HEK293 (cell line): Measurements from ENCODE around the gene TLE5.

ENCODE experiments used
- EGR2 ChIP-seq: fragments of 450-650 bp; formaldehyde crosslinking; IDR thresholded peaks from 2 replicates; pipeline ENCODE4 v1.5.1; 2016; ENCODE audit warnings: low read depth, missing biosample characterization, missing genetic modification characterization
- GLIS1 ChIP-seq: fragments of 450-650 bp; formaldehyde crosslinking; IDR thresholded peaks from 2 replicates; pipeline ENCODE4 v1.5.1; 2016; ENCODE audit warnings: missing biosample characterization, missing genetic modification characterization
- GLIS2 ChIP-seq: fragments of 450-650 bp; formaldehyde crosslinking; IDR thresholded peaks from 2 replicates; pipeline ENCODE4 v1.5.1; 2016; ENCODE audit warnings: missing biosample characterization, missing genetic modification characterization
- KLF1 ChIP-seq: fragments of 450-650 bp; formaldehyde crosslinking; IDR thresholded peaks from 2 replicates; pipeline ENCODE4 v1.5.1; 2016; ENCODE audit warnings: missing biosample characterization, missing genetic modification characterization
- MZF1 ChIP-seq: fragments of 450-650 bp; formaldehyde crosslinking; IDR thresholded peaks from 2 replicates; pipeline ENCODE4 v1.5.1; 2017; ENCODE audit warnings: missing biosample characterization, missing genetic modification characterization, borderline replicate concordance
- SP7 ChIP-seq: fragments of 450-650 bp; formaldehyde crosslinking; IDR thresholded peaks from 2 replicates; pipeline ENCODE4 v1.5.1; 2016; ENCODE audit warnings: missing biosample characterization, missing genetic modification characterization
- ZFHX2 ChIP-seq: fragments of 450-650 bp; formaldehyde crosslinking; conservative IDR thresholded peaks from 2 replicates; pipeline ENCODE4 v1.5.1; 2016; ENCODE audit warnings: missing biosample characterization, missing genetic modification characterization
- ZIC2 ChIP-seq: fragments of 450-650 bp; formaldehyde crosslinking; IDR thresholded peaks from 2 replicates; pipeline ENCODE4 v1.5.1; 2016; ENCODE audit warnings: missing biosample characterization, missing genetic modification characterization
- ZNF157 ChIP-seq: fragments of 450-650 bp; formaldehyde crosslinking; IDR thresholded peaks from 2 replicates; pipeline ENCODE4 v1.5.1; 2016; ENCODE audit warnings: missing biosample characterization, missing genetic modification characterization
- ZNF202 ChIP-seq: fragments of 450-650 bp; formaldehyde crosslinking; IDR thresholded peaks from 2 replicates; pipeline ENCODE4 v1.5.1; 2016; ENCODE audit warnings: missing biosample characterization, missing genetic modification characterization, borderline replicate concordance
- ZNF266 ChIP-seq: fragments of 450-650 bp; formaldehyde crosslinking; IDR thresholded peaks from 2 replicates; pipeline ENCODE4 v1.5.1; 2016; ENCODE audit warnings: missing biosample characterization, missing genetic modification characterization, low read depth
- ZNF354C ChIP-seq: fragments of 450-650 bp; formaldehyde crosslinking; IDR thresholded peaks from 2 replicates; pipeline ENCODE4 v1.5.1; 2016; ENCODE audit warnings: missing biosample characterization, missing genetic modification characterization, low read depth, borderline replicate concordance
- ZNF391 ChIP-seq: fragments of 450-650 bp; formaldehyde crosslinking; IDR thresholded peaks from 2 replicates; pipeline ENCODE4 v1.5.1; 2016; ENCODE audit warnings: low read depth, missing biosample characterization, missing genetic modification characterization, borderline replicate concordance
- ZNF433 ChIP-seq: fragments of 450-650 bp; formaldehyde crosslinking; IDR thresholded peaks from 2 replicates; pipeline ENCODE4 v1.5.1; 2016; ENCODE audit warnings: missing biosample characterization, missing genetic modification characterization, low read depth
- ZNF561 ChIP-seq: fragments of 450-650 bp; IDR thresholded peaks from 2 replicates; pipeline ENCODE4 v1.5.1; 2018; ENCODE audit warnings: missing biosample characterization, missing genetic modification characterization, borderline replicate concordance
- ZNF585B ChIP-seq: fragments of 450-650 bp; formaldehyde crosslinking; IDR thresholded peaks from 2 replicates; pipeline ENCODE4 v1.5.1; 2016; ENCODE audit warnings: missing biosample characterization, missing genetic modification characterization
- ZNF629 ChIP-seq: fragments of 450-650 bp; formaldehyde crosslinking; IDR thresholded peaks from 2 replicates; pipeline ENCODE4 v1.5.1; 2017; ENCODE audit warnings: missing biosample characterization, missing genetic modification characterization
- ZNF664 ChIP-seq: fragments of 450-650 bp; formaldehyde crosslinking; IDR thresholded peaks from 2 replicates; pipeline ENCODE4 v1.5.1; 2016; ENCODE audit warnings: missing biosample characterization, missing genetic modification characterization
- ZNF776 ChIP-seq: fragments of 450-650 bp; formaldehyde crosslinking; IDR thresholded peaks from 2 replicates; pipeline ENCODE4 v1.5.0; 2017; ENCODE audit warnings: missing biosample characterization, missing genetic modification characterization, borderline replicate concordance
- ZNF792 ChIP-seq: fragments of 450-650 bp; formaldehyde crosslinking; IDR thresholded peaks from 2 replicates; pipeline ENCODE4 v1.5.1; 2016; ENCODE audit warnings: missing biosample characterization, missing genetic modification characterization
- ZXDB ChIP-seq: fragments of 450-650 bp; formaldehyde crosslinking; IDR thresholded peaks from 2 replicates; pipeline ENCODE4 v1.5.1; 2016; ENCODE audit warnings: missing biosample characterization, missing genetic modification characterization
- TF ChIP-seq, protein P1 (sequence below): fragments of 450-650 bp; formaldehyde crosslinking; IDR thresholded peaks from 2 replicates; pipeline ENCODE4 v1.5.1; 2016; ENCODE audit warnings: missing biosample characterization, missing genetic modification characterization
- TF ChIP-seq, protein P2 (sequence below): fragments of 450-650 bp; formaldehyde crosslinking; IDR thresholded peaks from 2 replicates; pipeline ENCODE4 v1.5.1; 2016; ENCODE audit warnings: missing biosample characterization, missing genetic modification characterization
- TF ChIP-seq, protein P3 (sequence below): fragments of 450-650 bp; formaldehyde crosslinking; IDR thresholded peaks from 2 replicates; pipeline ENCODE4; 2016; ENCODE audit warnings: missing biosample characterization, missing genetic modification characterization
- TF ChIP-seq, protein P4 (sequence below): fragments of 450-650 bp; formaldehyde crosslinking; IDR thresholded peaks from 2 replicates; pipeline ENCODE4 v1.5.1; 2017; ENCODE audit warnings: missing biosample characterization, missing genetic modification characterization
- TF ChIP-seq, protein P5 (sequence below): fragments of 450-650 bp; formaldehyde crosslinking; IDR thresholded peaks from 2 replicates; pipeline ENCODE4 v1.5.1; 2016; ENCODE audit warnings: missing biosample characterization, missing genetic modification characterization
- TF ChIP-seq, protein P6 (sequence below): fragments of 450-650 bp; formaldehyde crosslinking; IDR thresholded peaks from 2 replicates; pipeline ENCODE4 v1.5.1; 2016; ENCODE audit warnings: missing biosample characterization, missing genetic modification characterization

The TLE5 gene

DNA sequence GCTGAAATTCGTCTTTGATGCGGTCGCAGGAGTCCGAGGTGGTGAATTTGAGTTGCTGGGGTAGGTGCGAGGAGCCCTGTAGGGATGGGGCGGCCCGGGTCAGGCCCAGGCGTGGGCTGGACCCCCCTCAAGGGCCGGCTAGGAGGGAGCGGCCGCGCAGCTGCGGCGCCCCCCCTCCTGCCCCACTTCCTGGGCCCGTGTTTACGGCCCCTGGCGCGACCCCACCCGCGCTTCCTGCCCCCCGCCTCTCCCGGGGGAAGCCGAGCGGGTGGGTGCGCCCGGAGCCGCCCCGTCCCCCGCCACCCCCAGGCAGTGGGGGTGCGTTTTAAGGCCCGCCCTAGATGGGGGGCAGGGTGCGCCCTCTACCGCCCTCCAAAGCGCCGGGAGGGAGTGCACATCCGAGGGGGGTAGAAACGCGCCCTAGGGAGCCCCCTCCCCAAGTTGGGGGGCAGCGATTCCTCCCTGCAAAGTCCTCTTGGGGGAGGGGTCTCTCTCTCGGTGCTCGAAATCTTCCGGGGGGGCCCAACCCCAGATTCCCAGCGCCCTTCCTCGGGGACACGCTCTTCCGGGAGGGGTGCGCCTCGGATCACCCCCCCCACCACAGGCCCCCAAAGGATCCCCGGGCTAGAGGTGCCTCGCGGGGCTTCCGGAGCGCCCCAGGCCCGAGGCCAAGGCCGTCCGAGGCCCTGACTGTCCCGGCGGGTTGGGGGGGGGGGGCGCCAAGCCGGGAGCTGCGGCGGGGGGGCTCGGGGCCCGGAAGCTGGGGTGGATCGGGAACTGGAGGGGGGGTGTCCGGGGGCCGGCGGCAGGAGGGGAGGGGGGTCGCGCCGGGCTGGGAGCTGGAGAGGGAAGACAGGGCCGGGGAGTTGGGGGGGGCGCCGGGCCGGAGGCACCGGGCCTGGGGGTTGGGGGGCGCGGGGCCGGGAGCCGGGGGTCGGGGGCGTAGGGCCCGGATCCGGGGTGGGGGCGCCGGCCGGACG, 823 bp downstream of the TLE5 start (continued):
- TF ChIP-seq ZFHX2 (tag by site-specific recombination) (peak; percentile 65), ZIC2 (tag by site-specific recombination) (0 out of 2 replicates have a peak, but pooled peaks have one; percentile 20), GLIS1 (tag by site-specific recombination) (peak; percentile 51), KLF1 (tag by site-specific recombination) (peak; percentile 85), ZNF664 (tag by site-specific recombination) (no peak), EGR2 (tag by site-specific recombination) (peak; percentile 42; the same call in 1 of the 2 replicates), ZNF433 (tag by site-specific recombination) (no peak), ZNF561 (tag by site-specific recombination) (peak; percentile 41; the same call in 1 of the 2 replicates), GLIS2 (tag by site-specific recombination) (peak; percentile 94), ZNF776 (tag by site-specific recombination) (no peak), ZNF792 (tag by site-specific recombination) (no peak), ZNF585B (no peak), ZNF202 (tag by site-specific recombination) (no peak), MZF1 (tag by site-specific recombination) (no peak), ZNF157 (no peak), ZXDB (tag by site-specific recombination) (no peak), SP7 (tag by site-specific recombination) (no peak), ZNF354C (no peak), ZNF629 (tag by site-specific recombination) (no peak), ZNF391 (tag by site-specific recombination) (peak; percentile 26; the same call in 1 of the 2 replicates), ZNF266 (tag by site-specific recombination) (no peak)
- TF ChIP-seq, protein P1, sequence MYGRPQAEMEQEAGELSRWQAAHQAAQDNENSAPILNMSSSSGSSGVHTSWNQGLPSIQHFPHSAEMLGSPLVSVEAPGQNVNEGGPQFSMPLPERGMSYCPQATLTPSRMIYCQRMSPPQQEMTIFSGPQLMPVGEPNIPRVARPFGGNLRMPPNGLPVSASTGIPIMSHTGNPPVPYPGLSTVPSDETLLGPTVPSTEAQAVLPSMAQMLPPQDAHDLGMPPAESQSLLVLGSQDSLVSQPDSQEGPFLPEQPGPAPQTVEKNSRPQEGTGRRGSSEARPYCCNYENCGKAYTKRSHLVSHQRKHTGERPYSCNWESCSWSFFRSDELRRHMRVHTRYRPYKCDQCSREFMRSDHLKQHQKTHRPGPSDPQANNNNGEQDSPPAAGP (tag by site-specific recombination): 0 out of 2 replicates have a peak, but pooled peaks have one; percentile 54
- TF ChIP-seq, protein P2, sequence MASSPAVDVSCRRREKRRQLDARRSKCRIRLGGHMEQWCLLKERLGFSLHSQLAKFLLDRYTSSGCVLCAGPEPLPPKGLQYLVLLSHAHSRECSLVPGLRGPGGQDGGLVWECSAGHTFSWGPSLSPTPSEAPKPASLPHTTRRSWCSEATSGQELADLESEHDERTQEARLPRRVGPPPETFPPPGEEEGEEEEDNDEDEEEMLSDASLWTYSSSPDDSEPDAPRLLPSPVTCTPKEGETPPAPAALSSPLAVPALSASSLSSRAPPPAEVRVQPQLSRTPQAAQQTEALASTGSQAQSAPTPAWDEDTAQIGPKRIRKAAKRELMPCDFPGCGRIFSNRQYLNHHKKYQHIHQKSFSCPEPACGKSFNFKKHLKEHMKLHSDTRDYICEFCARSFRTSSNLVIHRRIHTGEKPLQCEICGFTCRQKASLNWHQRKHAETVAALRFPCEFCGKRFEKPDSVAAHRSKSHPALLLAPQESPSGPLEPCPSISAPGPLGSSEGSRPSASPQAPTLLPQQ (tag by site-specific recombination): no peak
- TF ChIP-seq, protein P3, sequence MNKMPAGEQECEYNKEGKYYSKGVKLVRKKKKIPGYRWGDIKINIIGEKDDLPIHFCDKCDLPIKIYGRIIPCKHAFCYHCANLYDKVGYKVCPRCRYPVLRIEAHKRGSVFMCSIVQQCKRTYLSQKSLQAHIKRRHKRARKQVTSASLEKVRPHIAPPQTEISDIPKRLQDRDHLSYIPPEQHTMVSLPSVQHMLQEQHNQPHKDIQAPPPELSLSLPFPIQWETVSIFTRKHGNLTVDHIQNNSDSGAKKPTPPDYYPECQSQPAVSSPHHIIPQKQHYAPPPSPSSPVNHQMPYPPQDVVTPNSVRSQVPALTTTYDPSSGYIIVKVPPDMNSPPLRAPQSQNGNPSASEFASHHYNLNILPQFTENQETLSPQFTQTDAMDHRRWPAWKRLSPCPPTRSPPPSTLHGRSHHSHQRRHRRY (tag by site-specific recombination): no peak
- TF ChIP-seq, protein P4, sequence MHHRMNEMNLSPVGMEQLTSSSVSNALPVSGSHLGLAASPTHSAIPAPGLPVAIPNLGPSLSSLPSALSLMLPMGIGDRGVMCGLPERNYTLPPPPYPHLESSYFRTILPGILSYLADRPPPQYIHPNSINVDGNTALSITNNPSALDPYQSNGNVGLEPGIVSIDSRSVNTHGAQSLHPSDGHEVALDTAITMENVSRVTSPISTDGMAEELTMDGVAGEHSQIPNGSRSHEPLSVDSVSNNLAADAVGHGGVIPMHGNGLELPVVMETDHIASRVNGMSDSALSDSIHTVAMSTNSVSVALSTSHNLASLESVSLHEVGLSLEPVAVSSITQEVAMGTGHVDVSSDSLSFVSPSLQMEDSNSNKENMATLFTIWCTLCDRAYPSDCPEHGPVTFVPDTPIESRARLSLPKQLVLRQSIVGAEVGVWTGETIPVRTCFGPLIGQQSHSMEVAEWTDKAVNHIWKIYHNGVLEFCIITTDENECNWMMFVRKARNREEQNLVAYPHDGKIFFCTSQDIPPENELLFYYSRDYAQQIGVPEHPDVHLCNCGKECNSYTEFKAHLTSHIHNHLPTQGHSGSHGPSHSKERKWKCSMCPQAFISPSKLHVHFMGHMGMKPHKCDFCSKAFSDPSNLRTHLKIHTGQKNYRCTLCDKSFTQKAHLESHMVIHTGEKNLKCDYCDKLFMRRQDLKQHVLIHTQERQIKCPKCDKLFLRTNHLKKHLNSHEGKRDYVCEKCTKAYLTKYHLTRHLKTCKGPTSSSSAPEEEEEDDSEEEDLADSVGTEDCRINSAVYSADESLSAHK (tag by site-specific recombination): no peak
- TF ChIP-seq, protein P5, sequence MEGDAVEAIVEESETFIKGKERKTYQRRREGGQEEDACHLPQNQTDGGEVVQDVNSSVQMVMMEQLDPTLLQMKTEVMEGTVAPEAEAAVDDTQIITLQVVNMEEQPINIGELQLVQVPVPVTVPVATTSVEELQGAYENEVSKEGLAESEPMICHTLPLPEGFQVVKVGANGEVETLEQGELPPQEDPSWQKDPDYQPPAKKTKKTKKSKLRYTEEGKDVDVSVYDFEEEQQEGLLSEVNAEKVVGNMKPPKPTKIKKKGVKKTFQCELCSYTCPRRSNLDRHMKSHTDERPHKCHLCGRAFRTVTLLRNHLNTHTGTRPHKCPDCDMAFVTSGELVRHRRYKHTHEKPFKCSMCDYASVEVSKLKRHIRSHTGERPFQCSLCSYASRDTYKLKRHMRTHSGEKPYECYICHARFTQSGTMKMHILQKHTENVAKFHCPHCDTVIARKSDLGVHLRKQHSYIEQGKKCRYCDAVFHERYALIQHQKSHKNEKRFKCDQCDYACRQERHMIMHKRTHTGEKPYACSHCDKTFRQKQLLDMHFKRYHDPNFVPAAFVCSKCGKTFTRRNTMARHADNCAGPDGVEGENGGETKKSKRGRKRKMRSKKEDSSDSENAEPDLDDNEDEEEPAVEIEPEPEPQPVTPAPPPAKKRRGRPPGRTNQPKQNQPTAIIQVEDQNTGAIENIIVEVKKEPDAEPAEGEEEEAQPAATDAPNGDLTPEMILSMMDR: peak; percentile 68
- TF ChIP-seq, protein P6, sequence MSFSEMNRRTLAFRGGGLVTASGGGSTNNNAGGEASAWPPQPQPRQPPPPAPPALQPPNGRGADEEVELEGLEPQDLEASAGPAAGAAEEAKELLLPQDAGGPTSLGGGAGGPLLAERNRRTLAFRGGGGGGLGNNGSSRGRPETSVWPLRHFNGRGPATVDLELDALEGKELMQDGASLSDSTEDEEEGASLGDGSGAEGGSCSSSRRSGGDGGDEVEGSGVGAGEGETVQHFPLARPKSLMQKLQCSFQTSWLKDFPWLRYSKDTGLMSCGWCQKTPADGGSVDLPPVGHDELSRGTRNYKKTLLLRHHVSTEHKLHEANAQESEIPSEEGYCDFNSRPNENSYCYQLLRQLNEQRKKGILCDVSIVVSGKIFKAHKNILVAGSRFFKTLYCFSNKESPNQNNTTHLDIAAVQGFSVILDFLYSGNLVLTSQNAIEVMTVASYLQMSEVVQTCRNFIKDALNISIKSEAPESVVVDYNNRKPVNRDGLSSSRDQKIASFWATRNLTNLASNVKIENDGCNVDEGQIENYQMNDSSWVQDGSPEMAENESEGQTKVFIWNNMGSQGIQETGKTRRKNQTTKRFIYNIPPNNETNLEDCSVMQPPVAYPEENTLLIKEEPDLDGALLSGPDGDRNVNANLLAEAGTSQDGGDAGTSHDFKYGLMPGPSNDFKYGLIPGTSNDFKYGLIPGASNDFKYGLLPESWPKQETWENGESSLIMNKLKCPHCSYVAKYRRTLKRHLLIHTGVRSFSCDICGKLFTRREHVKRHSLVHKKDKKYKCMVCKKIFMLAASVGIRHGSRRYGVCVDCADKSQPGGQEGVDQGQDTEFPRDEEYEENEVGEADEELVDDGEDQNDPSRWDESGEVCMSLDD (tag by site-specific recombination): peak; percentile 81
